NT2/D1 (cell line): Measurements from ENCODE around the gene LRMDA.

Experiments used
- SUZ12 ChIP-seq: IDR thresholded peaks from 2 replicates; pipeline ENCODE4 v1.6.1; 2011; ENCODE audit not compliant: insufficient read length, insufficient read depth; ENCODE audit errors: extremely low read depth
- YY1 ChIP-seq: IDR thresholded peaks from 2 replicates; pipeline ENCODE4 v1.6.1; 2011; ENCODE audit not compliant: insufficient read length, insufficient read depth
- ZNF274 ChIP-seq: IDR thresholded peaks from 2 replicates; pipeline ENCODE4 v1.6.1; 2011; ENCODE audit warnings: mild to moderate bottlenecking, low read depth, low read length

DNA sequence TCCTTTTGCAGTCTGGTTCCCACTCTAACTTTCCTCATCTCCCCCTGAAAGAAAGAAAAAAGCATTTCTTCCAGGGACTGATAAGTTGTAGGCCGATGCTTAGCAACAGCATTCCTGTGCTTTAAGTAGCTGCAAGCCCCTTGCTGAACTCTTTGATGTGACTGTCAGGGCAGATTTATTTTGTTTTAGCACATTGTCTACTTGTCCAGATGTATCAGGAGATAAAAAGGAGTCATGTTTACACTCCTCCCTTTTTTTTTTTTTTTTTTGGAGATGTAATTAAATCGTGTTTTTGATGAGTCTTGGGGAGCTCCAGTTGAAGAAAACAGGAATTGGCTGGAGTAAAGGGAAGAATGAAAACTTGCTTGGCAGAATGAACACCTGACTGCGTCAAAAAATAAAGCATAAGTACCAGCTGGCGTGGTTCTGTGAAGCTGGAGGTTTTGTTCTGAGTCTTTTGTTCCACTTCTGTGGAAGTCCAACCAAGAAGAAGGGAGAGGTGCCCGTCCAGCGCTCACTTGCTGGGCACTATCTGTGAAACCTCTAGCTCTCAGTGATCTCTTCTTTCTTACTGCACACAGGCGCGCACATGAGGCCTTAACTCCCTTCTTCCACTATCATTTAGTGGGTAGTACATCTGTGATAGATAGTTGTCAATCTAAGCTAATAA lies 871.7 kb downstream of the LRMDA start:
- TF ChIP-seq SUZ12 (no peak), ZNF274 (no peak), YY1 (no peak)
